Measurements from ENCODE around the gene ARMC9.
"Not testable (repeated sequence)": the region's sequence is repeated elsewhere in the genome, so short reads cannot be mapped to it uniquely, and the experiment has no call there.

Gene ARMC9

DNA sequence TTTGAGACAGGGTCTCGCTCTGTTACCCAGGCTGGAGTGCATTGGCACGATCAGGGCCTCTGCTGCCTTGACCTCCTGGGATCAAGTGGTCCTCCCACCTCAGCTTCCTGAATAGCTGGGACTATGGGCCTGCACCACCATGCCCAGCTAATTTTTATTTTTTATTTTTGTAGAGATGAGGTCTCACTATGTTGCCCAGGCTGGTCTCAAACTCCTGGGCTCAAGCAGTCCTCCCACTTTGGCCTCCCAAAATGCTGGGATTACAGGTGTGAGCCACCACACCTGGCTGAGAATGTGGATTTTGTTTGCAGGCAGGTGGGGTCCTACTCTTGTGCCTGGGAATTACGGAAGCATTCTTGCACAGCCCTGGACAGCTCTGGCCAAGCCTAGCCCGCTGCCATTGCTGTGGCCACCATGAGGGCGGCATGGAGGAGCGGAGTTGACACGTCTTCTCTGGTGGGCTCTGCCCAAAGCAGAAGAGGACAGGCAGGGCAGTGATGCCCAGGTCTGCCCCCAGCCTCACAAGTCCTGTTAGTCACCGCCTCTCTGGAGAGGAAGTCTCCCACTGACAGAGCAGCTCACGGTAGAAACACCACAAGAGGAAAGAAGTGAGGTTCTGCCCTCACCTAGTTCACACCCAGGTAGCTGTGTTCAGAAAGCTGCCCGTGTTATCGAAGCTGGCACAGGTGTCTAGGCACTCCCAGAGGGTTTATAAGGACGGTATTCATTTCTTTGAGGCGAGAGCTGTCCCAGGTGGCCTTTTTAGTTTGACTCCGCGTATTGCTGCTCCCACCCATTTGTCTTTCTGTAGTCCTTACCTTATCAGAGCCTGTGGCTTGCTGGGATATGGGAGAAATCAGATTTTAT lies 46.2 kb downstream of the ARMC9 start:
- FAIRE-seq: no peak

DNA sequence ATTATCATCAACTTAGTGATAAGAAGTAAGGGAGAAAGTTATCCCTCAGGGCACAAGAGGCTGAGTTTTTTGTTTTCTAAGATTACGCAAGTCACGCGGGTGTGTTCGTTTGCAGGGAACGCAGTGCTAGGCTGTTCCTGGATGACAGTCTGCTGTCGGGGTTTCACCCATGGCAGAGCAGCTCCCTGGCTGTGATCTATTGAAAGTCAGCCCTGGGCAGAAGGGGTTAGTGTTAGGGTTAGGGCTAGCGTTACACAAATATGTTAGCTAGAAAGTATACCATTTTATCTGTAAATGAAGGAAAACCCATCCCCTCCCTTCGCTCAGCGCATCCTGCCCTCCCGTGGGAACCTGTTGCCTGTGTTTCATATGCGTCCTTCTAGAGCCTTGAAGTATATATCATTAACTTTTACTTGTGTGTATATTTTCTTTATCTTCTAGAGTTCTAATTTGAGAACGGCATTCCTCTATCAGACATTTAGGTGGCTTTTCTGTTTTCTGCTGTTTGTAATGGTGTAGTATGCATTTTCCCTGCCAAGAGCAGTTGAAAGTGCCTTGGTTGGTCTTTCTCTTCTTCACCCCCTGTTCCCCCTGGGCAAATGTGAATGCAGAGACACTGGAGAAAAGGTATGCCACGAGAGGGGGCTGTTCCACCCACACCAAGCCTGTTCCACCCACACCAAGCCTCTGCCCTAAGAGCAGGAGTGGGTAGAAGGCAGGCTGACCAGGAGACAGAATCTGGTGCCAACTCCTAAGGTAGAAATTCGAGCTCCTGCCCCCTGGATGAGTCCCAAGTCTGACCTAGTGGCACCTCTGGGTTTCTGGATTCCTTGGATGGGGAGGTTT lies 47.0 kb downstream of the ARMC9 start:
- no peak for FAIRE-seq

- FAIRE-seq: no peak
These were observed 47.9 kb downstream of the ARMC9 start for GRCh38 chr2:231246171-231246842.

GRCh38 chr2:231250146-231250545 lies 51.7 kb downstream of the ARMC9 start:
- FAIRE-seq: no peak

GRCh38 chr2:231250698-231251097 lies 52.3 kb downstream of the ARMC9 start:
- no peak for FAIRE-seq

GRCh38 chr2:231253292-231253691 lies 54.9 kb downstream of the ARMC9 start:
- FAIRE-seq: not testable (repeated sequence)

GRCh38 chr2:231256494-231256893 lies 58.1 kb downstream of the ARMC9 start:
- FAIRE-seq: no peak

- FAIRE-seq: no peak
These were observed 59.3 kb downstream of the ARMC9 start for GRCh38 chr2:231257763-231258162.

DNA sequence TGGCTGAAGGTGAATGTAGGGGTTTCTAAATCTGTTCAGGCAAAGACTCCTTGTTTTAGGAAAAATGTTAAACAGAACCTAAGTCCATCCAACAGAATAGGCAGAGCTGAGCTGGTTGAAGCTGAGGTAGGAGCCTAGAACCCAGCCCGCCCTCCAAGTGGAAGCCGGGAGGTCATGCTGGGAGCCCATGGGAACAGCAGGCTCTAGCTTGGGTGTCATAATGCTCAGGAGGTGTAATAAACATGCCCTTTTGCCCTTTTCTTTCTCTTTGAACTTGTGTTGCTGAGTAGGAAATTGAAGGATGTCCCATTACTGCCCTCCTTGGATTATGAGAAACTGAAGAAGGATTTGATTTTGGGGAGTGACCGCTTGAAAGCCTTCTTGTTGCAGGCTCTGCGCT lies 60.3 kb downstream of the ARMC9 start:
- FAIRE-seq: no peak

GRCh38 chr2:231259104-231259503 lies 60.7 kb downstream of the ARMC9 start:
- no peak for FAIRE-seq

GRCh38 chr2:231260442-231261208 lies 62.2 kb downstream of the ARMC9 start:
- no peak for FAIRE-seq

DNA sequence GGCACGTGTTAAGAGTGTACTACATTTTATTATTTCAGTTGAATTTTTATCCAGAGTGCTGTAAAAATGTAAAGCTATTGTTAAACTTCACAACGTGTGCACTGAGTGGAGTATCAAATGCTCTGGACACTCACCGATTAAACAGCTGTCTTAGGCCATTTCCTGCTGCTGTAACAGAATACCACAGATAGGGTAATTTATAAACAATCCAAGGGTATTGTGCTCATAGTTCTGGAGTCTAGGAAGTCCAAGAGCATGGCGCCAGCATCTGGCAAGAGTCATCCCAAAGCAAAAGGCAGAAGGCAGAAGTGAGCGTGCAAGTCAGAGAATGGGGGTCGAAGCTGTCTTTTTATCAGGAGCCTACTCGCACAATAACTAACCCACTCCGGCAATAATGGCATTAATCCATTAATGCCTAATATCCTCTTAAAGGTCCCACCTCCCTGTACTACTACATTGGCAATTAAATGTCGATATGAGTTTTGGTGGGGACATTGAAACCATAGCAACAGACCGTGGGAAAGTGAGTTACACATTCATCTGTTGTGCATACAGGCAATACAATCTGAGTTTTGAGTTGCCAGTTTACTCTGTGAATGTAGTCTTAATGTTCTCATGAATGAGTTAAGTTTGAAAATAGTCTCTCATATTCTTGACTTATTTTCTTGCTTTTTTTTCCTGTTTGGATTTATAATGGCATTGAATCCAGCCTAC lies 64.8 kb downstream of the ARMC9 start:
- no peak for FAIRE-seq

DNA sequence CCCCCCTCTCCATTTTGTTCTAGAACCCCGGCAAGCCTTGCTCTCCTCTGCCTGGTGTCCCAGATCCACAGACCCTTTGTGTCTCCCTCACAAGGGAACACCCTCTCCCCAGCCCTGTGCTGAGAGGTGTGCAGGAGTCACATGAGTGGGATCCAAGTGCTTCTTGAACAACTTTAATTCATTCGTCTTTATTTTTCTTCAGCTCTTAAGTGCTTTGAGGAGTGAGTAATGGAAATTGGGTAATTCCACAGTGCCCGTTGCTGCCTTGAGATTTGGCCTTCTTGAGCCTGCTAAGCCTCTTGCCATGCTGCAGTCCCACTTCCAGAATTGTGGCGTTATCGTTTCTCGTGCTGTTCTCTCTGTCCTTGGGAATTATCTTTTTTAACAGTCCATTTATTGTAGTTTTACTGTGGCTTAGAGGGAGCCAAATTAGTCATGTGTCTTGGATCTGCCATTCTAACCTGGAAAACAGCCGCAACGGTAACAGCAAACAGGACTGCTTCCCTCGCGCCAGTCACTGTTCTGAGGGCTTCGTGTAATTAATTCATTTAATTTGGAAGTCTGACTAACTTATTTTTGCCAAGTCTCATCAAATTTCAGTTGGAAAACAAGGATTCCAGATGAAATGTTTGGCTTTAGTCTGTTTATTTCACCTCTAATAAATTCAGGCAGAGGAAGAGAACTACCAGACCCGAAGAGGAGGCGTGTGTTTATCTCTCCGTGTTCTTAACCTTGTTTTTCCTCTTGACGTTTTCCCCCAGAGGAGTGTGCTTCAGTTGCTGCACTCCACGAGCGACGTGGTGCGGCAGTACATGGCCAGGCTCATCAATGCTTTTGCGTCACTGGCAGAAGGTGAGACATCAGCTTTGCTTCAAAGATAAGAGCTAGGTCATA lies 72.0 kb downstream of the ARMC9 start:
- no peak for FAIRE-seq

DNA sequence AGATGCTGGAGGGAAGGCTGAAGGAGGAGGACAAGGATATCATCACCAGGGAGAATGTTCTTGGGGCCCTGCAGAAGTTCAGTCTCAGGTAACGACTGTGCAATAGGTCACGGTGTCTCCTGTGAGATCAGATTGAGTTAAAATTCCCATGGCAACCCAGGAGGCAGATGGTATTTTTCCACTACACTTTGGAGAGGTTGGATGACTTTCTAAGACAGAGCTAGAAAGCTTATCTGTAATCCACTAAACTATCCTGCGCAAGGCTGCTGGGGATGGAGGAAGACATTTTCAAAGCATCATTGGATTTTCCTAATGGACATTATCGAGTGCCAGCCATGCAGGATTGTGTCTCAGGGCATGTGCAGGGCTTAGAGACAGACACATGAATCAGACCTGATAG lies 74.6 kb downstream of the ARMC9 start:
- FAIRE-seq: no peak

DNA sequence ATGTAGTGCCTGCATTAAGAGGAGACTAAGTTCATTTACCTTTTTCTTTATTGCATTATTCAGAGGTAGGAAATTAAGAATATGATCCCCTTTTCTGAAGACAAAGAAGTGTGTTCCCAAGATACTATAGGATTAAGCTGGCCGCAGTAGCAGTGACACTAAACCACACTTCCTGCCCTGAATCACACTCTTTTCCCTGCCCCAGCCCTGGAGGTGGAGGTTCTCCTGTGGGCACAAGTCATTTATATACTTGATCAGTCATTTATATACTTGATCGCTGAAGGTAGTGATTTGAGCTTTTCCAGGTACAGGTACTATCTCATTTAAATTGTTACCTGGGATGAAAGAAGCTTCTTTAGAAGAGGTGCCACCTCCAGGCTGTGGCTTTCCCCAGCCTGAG lies 78.6 kb downstream of the ARMC9 start:
- no peak for FAIRE-seq

DNA sequence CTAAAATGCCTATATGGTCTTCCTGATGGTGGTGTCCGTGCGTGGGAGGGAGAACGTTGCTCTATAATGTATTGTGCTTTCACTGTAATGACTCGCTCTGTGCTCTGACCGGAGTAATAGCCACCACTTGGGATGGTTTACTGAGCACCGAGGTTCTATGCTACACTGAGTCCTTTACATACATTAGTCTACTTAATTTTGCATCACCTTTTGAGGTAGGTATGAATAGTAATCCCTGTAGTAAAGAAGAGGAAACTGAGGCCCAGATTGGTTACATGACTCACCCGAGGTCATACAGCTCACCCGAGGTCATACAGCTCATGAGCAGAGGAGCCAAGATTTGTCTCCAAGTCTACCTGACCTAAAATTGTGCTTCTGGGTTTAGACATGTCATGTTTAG lies 79.5 kb downstream of the ARMC9 start:
- no peak for FAIRE-seq

DNA sequence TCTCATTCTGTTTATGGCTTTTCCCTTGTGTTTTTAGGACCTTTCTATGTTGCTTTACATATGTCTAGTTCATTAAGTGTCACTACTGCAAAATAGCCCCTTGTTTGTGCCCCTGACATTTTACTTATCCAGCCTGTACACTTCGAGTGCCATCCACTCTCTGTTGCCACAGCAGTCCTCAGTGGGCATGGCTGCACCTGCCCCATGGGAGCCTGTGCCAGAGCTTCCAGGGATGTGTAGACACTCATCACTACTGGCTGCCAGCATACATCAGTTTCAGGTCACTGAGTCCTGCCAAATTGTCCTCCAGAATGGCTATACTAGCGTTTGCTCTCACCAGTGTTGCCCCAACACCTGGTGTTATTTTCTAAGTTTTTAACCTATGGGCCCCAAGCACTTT lies 80.4 kb downstream of the ARMC9 start:
- FAIRE-seq: no peak

DNA sequence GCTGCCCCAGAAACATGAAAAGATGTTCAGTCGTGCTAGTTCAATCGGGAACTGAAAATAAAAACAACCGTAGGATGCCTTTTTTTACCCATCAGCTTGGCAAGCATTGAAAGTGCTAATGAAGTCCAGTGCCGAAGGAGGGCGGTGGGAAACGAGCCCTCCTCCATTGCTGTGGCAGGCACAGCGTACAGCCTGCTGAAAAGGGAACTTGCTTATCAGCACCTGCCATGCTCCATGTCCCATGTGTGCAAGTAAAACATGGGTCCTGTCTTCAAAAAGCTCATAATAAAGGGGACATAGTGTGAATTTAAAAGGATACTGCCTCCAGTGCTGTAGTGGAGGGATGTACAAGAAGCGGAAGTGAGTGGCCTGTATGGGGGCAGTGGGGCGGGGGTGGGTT lies 82.4 kb downstream of the ARMC9 start:
- no peak for FAIRE-seq

DNA sequence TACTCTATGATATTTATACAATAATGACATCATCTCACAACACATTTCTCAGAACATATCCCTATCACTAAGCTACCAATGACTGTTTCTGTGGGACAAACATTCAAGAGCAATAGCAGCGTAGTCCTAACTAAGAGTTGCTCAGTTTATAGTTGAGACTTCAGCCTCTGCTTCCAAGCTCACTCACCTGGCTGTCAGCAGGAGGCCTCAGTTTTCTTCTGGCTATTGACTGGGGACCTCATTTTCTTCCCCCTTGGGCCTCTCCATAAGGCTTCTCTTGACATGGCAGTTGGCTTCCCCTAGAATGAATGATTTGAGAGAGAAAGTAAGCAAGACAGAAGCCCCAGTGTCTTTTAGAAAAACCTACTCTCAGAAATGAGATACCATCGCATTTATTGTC lies 85.9 kb downstream of the ARMC9 start:
- FAIRE-seq: no peak

DNA sequence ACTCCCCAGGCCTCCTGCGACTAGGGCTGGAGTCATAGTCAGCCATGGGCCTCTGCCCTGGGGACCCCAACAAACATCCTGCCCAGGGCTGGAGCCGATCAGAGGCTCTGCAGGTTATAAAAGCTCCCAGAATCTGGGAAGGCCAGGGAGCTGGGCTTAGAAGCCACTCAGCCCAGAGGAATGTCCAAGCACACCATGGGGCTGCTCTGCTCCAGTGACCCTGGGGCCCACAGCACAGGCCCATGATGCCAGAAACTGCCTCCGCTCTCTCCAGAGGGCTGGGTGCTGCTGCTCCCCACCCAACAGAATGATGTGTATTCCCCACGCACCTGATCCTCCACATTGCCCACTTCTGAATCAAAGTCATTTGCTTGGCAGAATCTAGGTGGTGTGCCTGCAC lies 88.5 kb downstream of the ARMC9 start:
- no peak for FAIRE-seq

- no peak for FAIRE-seq
These were observed 89.3 kb downstream of the ARMC9 start for GRCh38 chr2:231287696-231288095.
